ENCODE measurements around the gene TTC12. TPM values are rescaled to one million over a fixed set of nuclear protein-coding genes. Genes with fewer than 3 reads are reported as not detected.

The TTC12 gene
- total RNA-seq, 1 experiment from 2014 or later: 24.3 TPM

GRCh38 chr11:113365895-113366294, 51.5 kb downstream of the TTC12 start:
- Histone ChIP-seq H3K9me3 (ENCODE audit: control insufficient read depth, insufficient read depth, low read depth, low read length) (no peaks in the 10 kb centered on the region), H3K27me3 (ENCODE audit: control insufficient read depth, insufficient read depth, low read length) (no peaks in the 10 kb centered on the region), H3K27ac (ENCODE audit: low read length) (no peak overlapping the region), H3K4me3 (ENCODE audit: low read depth in 2 of 2, low read length in 2 of 2) (no peak overlapping the region), H3K4me1 (ENCODE audit: control insufficient read depth, insufficient read depth, low read length) (no peaks in the 10 kb centered on the region), H3K36me3 (ENCODE audit: control insufficient read depth, insufficient read depth, low read length) (no peaks in the 10 kb centered on the region)
- BruUV-seq (replicated peaks): no TSS peak
- DNase-seq (ENCODE audit: low read depth, low spot score): no peak
- intact Hi-C loops (cut with micrococcal nuclease; ENCODE audit: unreplicated experiment) (no loop called here), in situ Hi-C loops (cut with HindIII; ENCODE audit: low pct_unique_long_range_greater_than_20kb, low sequenced_read_pairs) (no loop called here)
- ChIA-PET POLR2A (no interaction called here), CTCF (no interaction called here)
- TF ChIP-seq POLR2AphosphoS5 (IDR thresholded peaks at IDR 0.05; ENCODE audit: low read depth, low read length) (no peak), CTCF (IDR thresholded peaks at IDR 0.05) (no peak), TCF7L2 (IDR thresholded peaks at IDR 0.05; ENCODE audit: low read depth, low read length) (no peak), REST (IDR thresholded peaks at IDR 0.05; ENCODE audit: insufficient read depth in 1 of 2, low read depth in 2 of 2, low read length in 1 of 2) (no peak), SIN3A (IDR thresholded peaks at IDR 0.05; ENCODE audit: borderline replicate concordance, insufficient read depth, low read depth, low read length) (no peak)
- ATAC-seq: no peak

- ChIA-PET CTCF (no interaction called here), POLR2A (no interaction called here)
- DNase-seq (ENCODE audit: low read depth, low spot score): no peak
- no peak for ATAC-seq
- intact Hi-C loops (cut with micrococcal nuclease; ENCODE audit: unreplicated experiment): no loop called here
- in situ Hi-C loops (cut with HindIII; ENCODE audit: low pct_unique_long_range_greater_than_20kb, low sequenced_read_pairs): no loop called here
- Histone ChIP-seq H3K9me3 (ENCODE audit: control insufficient read depth, insufficient read depth, low read depth, low read length) (no peaks in the 10 kb centered on the region), H3K27ac (ENCODE audit: low read length) (no peak overlapping the region), H3K4me3 (ENCODE audit: low read depth in 2 of 2, low read length in 2 of 2) (no peak overlapping the region), H3K27me3 (ENCODE audit: control insufficient read depth, insufficient read depth, low read length) (no peaks in the 10 kb centered on the region), H3K36me3 (ENCODE audit: control insufficient read depth, insufficient read depth, low read length) (no peaks in the 10 kb centered on the region), H3K4me1 (ENCODE audit: control insufficient read depth, insufficient read depth, low read length) (no peaks in the 10 kb centered on the region)
- no TSS peak for BruUV-seq (replicated peaks)
- TF ChIP-seq REST (IDR thresholded peaks at IDR 0.05; ENCODE audit: insufficient read depth in 1 of 2, low read depth in 2 of 2, low read length in 1 of 2) (no peak), POLR2AphosphoS5 (IDR thresholded peaks at IDR 0.05; ENCODE audit: low read depth, low read length) (no peak), SIN3A (IDR thresholded peaks at IDR 0.05; ENCODE audit: borderline replicate concordance, insufficient read depth, low read depth, low read length) (no peak), CTCF (IDR thresholded peaks at IDR 0.05) (no peak), TCF7L2 (IDR thresholded peaks at IDR 0.05; ENCODE audit: low read depth, low read length) (no peak)
Observed at GRCh38 chr11:113369411-113369810, 55.0 kb downstream of the TTC12 start.
